Measurements from ENCODE around the gene SLCO2A1. TPM values are rescaled to one million over a fixed set of nuclear protein-coding genes. Genes with fewer than 3 reads are reported as not detected.

SLCO2A1 gene
- total and polyA plus RNA-seq, 4 donors = 1.8 to 13.2 (median 8.1) TPM

- peaks cover 5% of the 10 kb centered on the region for H3K4me1 ChIP-seq (ENCODE audit: control insufficient read depth, insufficient read depth, low read length)
- H3K9me3 ChIP-seq (ENCODE audit: control insufficient read depth, insufficient read depth, low read length) = no peaks in the 10 kb centered on the region
- DNase-seq (ENCODE audit: low read depth in 4 of 6, low spot score in 6 of 6) = no peak
- WGBS (ENCODE audit: insufficient coverage) = no CpG with 5 or more reads among the region's 1 CpG
- H3K36me3 ChIP-seq (ENCODE audit: control insufficient read depth, insufficient read depth, low read length) = no peaks in the 10 kb centered on the region
- no peak overlapping the region for H3K4me3 ChIP-seq (ENCODE audit: low read depth, low read length)
- no peak overlapping the region for H3K27ac ChIP-seq (ENCODE audit: low read depth, low read length)
- peaks cover 2% of the 10 kb centered on the region for H3K27me3 ChIP-seq (ENCODE audit: control insufficient read depth, insufficient read depth, low read length)
Measured at GRCh38 chr3:133901083-133901482, 128.6 kb downstream of the SLCO2A1 start.

GRCh38 chr3:133899311-133899710 lies 130.4 kb downstream of the SLCO2A1 start:
- Histone ChIP-seq H3K9me3 (ENCODE audit: control insufficient read depth, insufficient read depth, low read length) (no peaks in the 10 kb centered on the region), H3K27me3 (ENCODE audit: control insufficient read depth, insufficient read depth, low read length) (peaks cover 2% of the 10 kb centered on the region), H3K36me3 (ENCODE audit: control insufficient read depth, insufficient read depth, low read length) (no peaks in the 10 kb centered on the region), H3K4me3 (ENCODE audit: low read depth, low read length) (no peak overlapping the region), H3K4me1 (ENCODE audit: control insufficient read depth, insufficient read depth, low read length) (peaks cover 11% of the 10 kb centered on the region), H3K27ac (ENCODE audit: low read depth, low read length) (no peak overlapping the region)
- no peak for DNase-seq (ENCODE audit: low read depth in 4 of 6, low spot score in 6 of 6)

GRCh38 chr3:133897547-133897946 lies 132.2 kb downstream of the SLCO2A1 start:
- H3K36me3 ChIP-seq (ENCODE audit: control insufficient read depth, insufficient read depth, low read length) = no peaks in the 10 kb centered on the region
- H3K4me3 ChIP-seq (ENCODE audit: low read depth, low read length) = no peak overlapping the region
- H3K9me3 ChIP-seq (ENCODE audit: control insufficient read depth, insufficient read depth, low read length) = no peaks in the 10 kb centered on the region
- 90% methylated on average over 6 of the region's 7 CpGs for WGBS (ENCODE audit: insufficient coverage)
- H3K4me1 ChIP-seq (ENCODE audit: control insufficient read depth, insufficient read depth, low read length) = peaks cover 29% of the 10 kb centered on the region
- H3K27me3 ChIP-seq (ENCODE audit: control insufficient read depth, insufficient read depth, low read length) = peaks cover 2% of the 10 kb centered on the region
- H3K27ac ChIP-seq (ENCODE audit: low read depth, low read length) = no peak overlapping the region
- no peak for DNase-seq (ENCODE audit: low read depth in 4 of 6, low spot score in 6 of 6)

GRCh38 chr3:133896002-133896761 lies 133.5 kb downstream of the SLCO2A1 start:
- H3K4me1 ChIP-seq (ENCODE audit: control insufficient read depth, insufficient read depth, low read length) = peaks cover 42% of the 10 kb centered on the region
- H3K4me3 ChIP-seq (ENCODE audit: low read depth, low read length) = peak overlapping the region; percentile 62
- peaks cover 2% of the 10 kb centered on the region for H3K27me3 ChIP-seq (ENCODE audit: control insufficient read depth, insufficient read depth, low read length)
- no peak for DNase-seq (ENCODE audit: low read depth in 4 of 6, low spot score in 6 of 6)
- 7% methylated on average over 32 of the region's 37 CpGs for WGBS (ENCODE audit: insufficient coverage)
- peak overlapping the region; percentile 65 for H3K27ac ChIP-seq (ENCODE audit: low read depth, low read length)
- no peaks in the 10 kb centered on the region for H3K36me3 ChIP-seq (ENCODE audit: control insufficient read depth, insufficient read depth, low read length)
- H3K9me3 ChIP-seq (ENCODE audit: control insufficient read depth, insufficient read depth, low read length) = no peaks in the 10 kb centered on the region

GRCh38 chr3:133895208-133896001 lies 134.3 kb downstream of the SLCO2A1 start, which contains the start of gene RAB6B:
TSS of gene RAB6B (minus strand) at chr3:133895882. CDS start at chr3:133895466, 416 bp downstream.
- Histone ChIP-seq H3K4me1 (ENCODE audit: control insufficient read depth, insufficient read depth, low read length) (peaks cover 47% of the 10 kb centered on the region), H3K36me3 (ENCODE audit: control insufficient read depth, insufficient read depth, low read length) (no peaks in the 10 kb centered on the region), H3K9me3 (ENCODE audit: control insufficient read depth, insufficient read depth, low read length) (no peaks in the 10 kb centered on the region), H3K27ac (ENCODE audit: low read depth, low read length) (peak within 1 kb of the TSS; percentile 65), H3K4me3 (ENCODE audit: low read depth, low read length) (peak within 1 kb of the TSS; percentile 79), H3K27me3 (ENCODE audit: control insufficient read depth, insufficient read depth, low read length) (peaks cover 2% of the 10 kb centered on the region)
- DNase-seq (ENCODE audit: low read depth in 4 of 6, low spot score in 6 of 6) = peak in 4 of 6 donors; percentile 46 to 95 (median 80)
- WGBS (ENCODE audit: insufficient coverage) = under 1% methylated on average over 76 of the region's 80 CpGs

- whole genome bisulfite sequencing (ENCODE audit: insufficient coverage) = under 1% methylated on average over 42 of the region's 52 CpGs
- H3K36me3 ChIP-seq (ENCODE audit: control insufficient read depth, insufficient read depth, low read length) = no peaks in the 10 kb centered on the region
- peak in 2 of 6 donors; percentile 45 to 46 for DNase-seq (ENCODE audit: low read depth in 4 of 6, low spot score in 6 of 6)
Measured at GRCh38 chr3:133894353-133895207, 135.1 kb downstream of the SLCO2A1 start.

GRCh38 chr3:133893683-133894352 lies 135.9 kb downstream of the SLCO2A1 start:
- DNase-seq (ENCODE audit: low read depth in 4 of 6, low spot score in 6 of 6) = peak in 1 of 6 donors; percentile 15
- Histone ChIP-seq H3K36me3 (ENCODE audit: control insufficient read depth, insufficient read depth, low read length) (no peaks in the 10 kb centered on the region), H3K27me3 (ENCODE audit: control insufficient read depth, insufficient read depth, low read length) (peaks cover 2% of the 10 kb centered on the region), H3K4me3 (ENCODE audit: low read depth, low read length) (peak overlapping the region; percentile 55), H3K27ac (ENCODE audit: low read depth, low read length) (peak overlapping the region; percentile 12), H3K4me1 (ENCODE audit: control insufficient read depth, insufficient read depth, low read length) (peaks cover 51% of the 10 kb centered on the region), H3K9me3 (ENCODE audit: control insufficient read depth, insufficient read depth, low read length) (no peaks in the 10 kb centered on the region)
- 61% methylated on average over 6 of the region's 6 CpGs for WGBS (ENCODE audit: insufficient coverage)

More at GRCh38 chr3:133894353-133895207, 135.1 kb downstream of the SLCO2A1 start:
- Histone ChIP-seq H3K9me3 (ENCODE audit: control insufficient read depth, insufficient read depth, low read length) (no peaks in the 10 kb centered on the region), H3K4me1 (ENCODE audit: control insufficient read depth, insufficient read depth, low read length) (peaks cover 47% of the 10 kb centered on the region), H3K27ac (ENCODE audit: low read depth, low read length) (peak overlapping the region; percentile 47), H3K4me3 (ENCODE audit: low read depth, low read length) (peak overlapping the region; percentile 79), H3K27me3 (ENCODE audit: control insufficient read depth, insufficient read depth, low read length) (peaks cover 2% of the 10 kb centered on the region)

GRCh38 chr3:133892541-133893231 lies 137.0 kb downstream of the SLCO2A1 start:
- Histone ChIP-seq H3K36me3 (ENCODE audit: control insufficient read depth, insufficient read depth, low read length) (no peaks in the 10 kb centered on the region), H3K4me3 (ENCODE audit: low read depth, low read length) (no peak overlapping the region), H3K9me3 (ENCODE audit: control insufficient read depth, insufficient read depth, low read length) (no peaks in the 10 kb centered on the region), H3K27me3 (ENCODE audit: control insufficient read depth, insufficient read depth, low read length) (peaks cover 2% of the 10 kb centered on the region), H3K4me1 (ENCODE audit: control insufficient read depth, insufficient read depth, low read length) (peaks cover 62% of the 10 kb centered on the region), H3K27ac (ENCODE audit: low read depth, low read length) (no peak overlapping the region)
- no peak for DNase-seq (ENCODE audit: low read depth in 4 of 6, low spot score in 6 of 6)
- 43% methylated on average over 6 of the region's 6 CpGs for WGBS (ENCODE audit: insufficient coverage)
